Ammon's horn (tissue), 1 donor: ENCODE measurements around the gene TRIM38.
A peak's percentile ranks its signal among the peaks of the same experiment; 100 is the strongest.
"Not testable (repeated sequence)": the region's sequence is repeated elsewhere in the genome, so short reads cannot be mapped to it uniquely, and the experiment has no call there.

ENCODE experiments used
- DNase-seq: peaks from one replicate; pipeline ENCODE4 v3.0.0-alpha.2; 2016; ENCODE audit warnings: low spot score

The TRIM38 gene

GRCh38 chr6:25942561-25943147, 19.9 kb upstream of the TRIM38 start:
- DNase-seq: peak; percentile 52

GRCh38 chr6:25943887-25944286, 18.7 kb upstream of the TRIM38 start:
- DNase-seq: no peak

- no peak for DNase-seq
Observed at GRCh38 chr6:25944688-25945574, 17.7 kb upstream of the TRIM38 start.

GRCh38 chr6:25945738-25946137, 16.9 kb upstream of the TRIM38 start:
- not testable (repeated sequence) for DNase-seq

GRCh38 chr6:25946631-25947030, 16.0 kb upstream of the TRIM38 start:
- DNase-seq: no peak

- DNase-seq: not testable (repeated sequence)
Observed at GRCh38 chr6:25947492-25947891, 15.1 kb upstream of the TRIM38 start.

GRCh38 chr6:25949695-25950094, 12.9 kb upstream of the TRIM38 start:
- no peak for DNase-seq

GRCh38 chr6:25950297-25950696, 12.3 kb upstream of the TRIM38 start:
- DNase-seq: no peak

GRCh38 chr6:25951296-25952032, 11.1 kb upstream of the TRIM38 start:
- no peak for DNase-seq

GRCh38 chr6:25952535-25952934, 10.1 kb upstream of the TRIM38 start:
- DNase-seq: no peak

- no peak for DNase-seq
Observed at GRCh38 chr6:25953733-25954132, 8.9 kb upstream of the TRIM38 start.

- no peak for DNase-seq
Observed at GRCh38 chr6:25954756-25955155, 7.8 kb upstream of the TRIM38 start.

GRCh38 chr6:25956226-25956625, 6.4 kb upstream of the TRIM38 start:
- no peak for DNase-seq

GRCh38 chr6:25958700-25959162, 3.9 kb upstream of the TRIM38 start:
- no peak for DNase-seq

- no peak for DNase-seq
Observed at GRCh38 chr6:25959890-25960536, 2.6 kb upstream of the TRIM38 start.

GRCh38 chr6:25960734-25961133, 1.9 kb upstream of the TRIM38 start:
- no peak for DNase-seq

GRCh38 chr6:25961619-25962148, 918 bp upstream of the TRIM38 start:
- no peak for DNase-seq

GRCh38 chr6:25963426-25964123, 973 bp downstream of the TRIM38 start:
- no peak for DNase-seq

GRCh38 chr6:25965058-25965457, 2.5 kb downstream of the TRIM38 start:
- DNase-seq: no peak

- no peak for DNase-seq
Observed at GRCh38 chr6:25966711-25967110, 4.1 kb downstream of the TRIM38 start.

- peak; percentile 19 for DNase-seq
Observed at GRCh38 chr6:25968769-25969168, 6.2 kb downstream of the TRIM38 start.
